Measurements from ENCODE around the gene DKK3.

Gene DKK3

GRCh38 chr11:11966354-11966741, 42.1 kb downstream of the DKK3 start:
- DNase-seq, result no peak

GRCh38 chr11:11965656-11966353, 42.6 kb downstream of the DKK3 start:
- no peak for DNase-seq

- no peak for DNase-seq
Observed at GRCh38 chr11:11965192-11965591, 43.2 kb downstream of the DKK3 start.

DNA sequence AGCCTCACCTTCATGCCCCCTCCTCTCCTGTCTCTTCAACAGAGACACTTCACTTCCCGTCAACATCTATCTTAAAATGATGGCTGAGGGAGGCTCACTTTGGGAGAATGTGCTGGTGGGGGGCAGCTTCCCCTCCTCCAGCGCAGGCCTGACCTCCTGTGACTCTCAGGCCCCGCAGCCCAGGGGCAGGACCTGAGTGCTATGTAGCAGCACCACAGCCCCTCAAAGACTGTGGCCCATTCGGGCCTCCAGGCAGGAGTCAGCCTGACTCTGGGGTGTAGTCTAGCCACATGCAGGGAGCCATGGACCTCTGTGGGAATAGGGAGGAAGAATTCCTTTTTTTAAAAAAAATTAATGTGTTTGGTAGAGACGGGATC, 43.7 kb downstream of the DKK3 start:
- no peak for DNase-seq

DNA sequence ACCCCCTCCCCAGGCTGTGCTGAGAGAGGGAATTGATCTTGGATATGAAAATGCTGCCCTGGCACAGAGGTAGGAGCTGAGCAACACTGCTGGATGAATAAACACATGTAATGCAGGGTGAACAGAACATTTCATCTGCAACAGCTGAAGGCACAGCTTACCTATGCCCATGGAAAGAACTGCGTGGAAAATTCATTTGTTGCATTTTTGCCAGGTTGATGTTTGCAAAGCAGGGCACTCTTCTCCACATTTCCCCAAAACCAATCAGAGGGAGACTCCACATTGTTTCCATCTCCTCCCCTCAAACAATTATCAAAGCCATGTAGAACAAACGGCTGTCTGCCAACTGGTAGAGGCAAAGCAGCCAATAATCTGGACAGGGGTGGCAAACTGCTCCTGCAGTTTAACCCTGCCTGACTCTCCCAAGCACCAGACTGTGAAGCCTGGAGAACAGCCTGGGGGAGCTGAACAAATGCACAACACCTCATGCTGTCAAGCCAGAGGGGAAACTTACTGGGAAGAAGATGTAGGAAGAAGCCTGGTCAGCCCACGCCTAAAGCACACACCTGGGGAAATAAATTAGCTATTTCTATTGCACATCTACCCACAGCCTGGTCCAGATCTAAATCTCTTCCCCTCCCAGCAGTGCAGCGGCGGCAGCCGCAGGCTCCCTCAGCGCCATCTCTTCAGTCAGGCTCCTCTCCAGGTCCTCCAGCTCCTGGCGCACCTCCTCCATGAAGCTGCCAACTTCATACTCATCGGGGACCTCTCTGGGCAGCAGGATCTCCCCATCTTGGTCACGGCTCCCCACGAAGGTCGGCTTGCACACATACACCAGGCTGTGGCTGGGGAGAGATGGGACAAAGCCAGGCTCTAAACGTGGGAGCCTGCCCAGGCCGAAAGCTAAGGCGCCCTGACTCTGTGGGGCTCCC, 44.3 kb downstream of the DKK3 start:
- DNase-seq, result peak; percentile 54

GRCh38 chr11:11963067-11963466, 45.4 kb downstream of the DKK3 start:
- no peak for DNase-seq

GRCh38 chr11:11961399-11962028, 46.9 kb downstream of the DKK3 start:
- no peak for DNase-seq

DNA sequence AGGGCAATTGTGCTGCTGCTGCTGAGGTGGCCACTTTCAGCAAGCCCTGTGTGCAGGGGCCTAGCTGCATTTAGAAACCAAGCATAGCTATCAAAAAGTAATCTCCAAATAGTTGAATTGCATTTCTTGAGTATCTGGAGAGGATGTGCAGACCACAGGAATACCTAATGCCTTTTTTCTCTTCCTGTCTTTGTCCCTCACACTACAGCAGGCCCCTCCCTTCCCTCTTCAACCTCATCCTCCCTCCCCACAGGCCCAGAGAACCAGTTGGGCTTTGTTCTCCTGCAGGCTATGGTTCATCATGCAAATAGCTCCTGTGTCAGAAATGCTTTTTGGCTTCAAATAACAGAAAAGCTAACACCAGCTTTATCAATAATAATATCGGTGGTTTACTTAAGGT, 47.7 kb downstream of the DKK3 start:
- no peak for DNase-seq

DNA sequence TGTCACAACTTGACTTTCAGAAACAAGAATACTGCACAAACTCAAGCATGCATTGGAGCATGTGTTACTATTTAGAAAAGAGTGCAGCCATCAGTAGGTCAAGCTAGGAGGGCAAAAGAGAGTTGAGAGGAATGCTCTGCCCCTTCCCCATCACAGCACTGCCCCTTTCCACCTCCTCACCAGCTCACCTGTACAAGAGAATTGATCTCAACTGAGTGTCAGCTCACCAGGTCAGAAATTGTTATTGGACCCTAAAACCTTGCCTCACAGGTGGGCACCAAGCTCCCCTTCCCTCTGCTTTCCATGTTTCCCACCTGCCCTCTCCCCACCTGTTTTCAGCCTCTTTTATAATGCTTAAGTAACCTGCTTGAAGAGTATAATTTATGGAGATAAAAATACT, 48.8 kb downstream of the DKK3 start:
- no peak for DNase-seq

DNA sequence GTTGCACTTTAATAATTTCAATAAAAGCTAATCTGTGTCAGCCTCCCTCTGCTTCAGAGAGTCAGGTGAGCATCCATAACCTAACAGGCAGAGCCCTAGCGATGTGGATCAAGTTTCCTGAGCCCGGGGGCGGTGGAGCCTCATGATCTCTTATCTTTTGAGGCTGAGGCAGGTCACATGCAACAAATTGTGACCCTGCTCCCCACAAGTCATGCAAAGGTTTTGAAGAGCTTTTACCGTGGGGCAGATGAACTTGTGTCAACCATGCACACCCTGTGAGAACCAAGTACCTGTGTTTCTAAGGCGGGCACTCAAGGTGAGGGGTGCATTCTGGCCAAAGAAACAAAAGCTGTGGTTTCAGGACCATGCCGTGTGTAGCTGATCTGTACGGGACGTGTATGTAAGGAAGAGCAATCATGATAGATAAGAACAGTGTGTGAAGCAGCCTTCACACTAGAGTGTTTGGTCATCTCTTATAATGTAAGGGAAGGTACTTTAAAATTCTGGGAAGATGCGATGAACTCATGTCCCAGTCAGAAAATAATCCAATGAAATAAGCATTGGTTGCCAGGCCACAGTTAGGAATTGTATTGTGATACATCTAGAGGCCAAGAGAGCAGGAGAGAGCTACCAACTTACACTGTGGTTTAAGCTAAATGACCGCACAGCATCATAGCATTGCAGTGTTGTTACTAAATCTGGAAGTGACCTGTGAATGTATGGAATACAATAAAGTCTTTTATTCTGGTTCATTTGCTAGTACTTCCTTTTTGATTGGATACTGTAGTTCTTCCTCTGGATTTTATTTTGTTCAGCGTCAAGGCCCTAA, 49.8 kb downstream of the DKK3 start:
- no peak for DNase-seq

DNA sequence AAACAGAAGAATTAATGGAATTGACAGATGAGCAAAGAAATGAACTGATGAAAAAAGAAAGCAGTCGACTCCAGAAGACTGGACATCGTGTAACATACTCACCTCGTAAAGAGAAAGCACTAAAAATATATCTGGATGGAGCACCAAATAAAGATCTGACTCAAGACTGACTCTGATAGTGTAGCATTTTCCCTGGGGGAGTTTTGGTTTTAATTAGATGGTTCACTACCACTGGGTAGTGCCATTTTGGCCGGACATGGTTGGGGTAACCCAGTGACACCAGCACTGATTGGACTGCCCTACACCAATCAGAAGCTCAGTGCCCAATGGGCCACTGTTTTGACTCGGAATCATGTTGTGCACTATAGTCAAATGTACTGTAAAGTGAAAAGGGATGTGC, 52.4 kb downstream of the DKK3 start:
- no peak for DNase-seq

DNA sequence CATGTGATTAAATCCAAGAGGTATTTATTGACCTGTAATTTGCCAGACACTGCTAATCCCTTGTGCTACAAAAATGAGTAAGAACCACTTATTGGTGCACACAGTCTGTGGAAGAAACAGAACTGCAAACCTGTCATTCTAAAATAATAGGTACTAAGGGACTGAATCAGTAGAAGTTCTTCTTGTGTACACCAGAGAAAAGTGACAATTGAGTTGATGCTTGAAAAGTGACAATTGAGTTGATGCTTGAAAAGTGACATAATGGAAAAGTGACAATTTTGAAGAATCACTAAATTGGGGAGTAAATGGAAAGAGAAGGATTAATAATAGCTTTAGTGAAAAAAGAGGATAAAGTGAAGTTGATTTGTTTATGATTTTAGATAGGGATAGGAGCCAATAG, 56.4 kb downstream of the DKK3 start:
- DNase-seq, result no peak

DNA sequence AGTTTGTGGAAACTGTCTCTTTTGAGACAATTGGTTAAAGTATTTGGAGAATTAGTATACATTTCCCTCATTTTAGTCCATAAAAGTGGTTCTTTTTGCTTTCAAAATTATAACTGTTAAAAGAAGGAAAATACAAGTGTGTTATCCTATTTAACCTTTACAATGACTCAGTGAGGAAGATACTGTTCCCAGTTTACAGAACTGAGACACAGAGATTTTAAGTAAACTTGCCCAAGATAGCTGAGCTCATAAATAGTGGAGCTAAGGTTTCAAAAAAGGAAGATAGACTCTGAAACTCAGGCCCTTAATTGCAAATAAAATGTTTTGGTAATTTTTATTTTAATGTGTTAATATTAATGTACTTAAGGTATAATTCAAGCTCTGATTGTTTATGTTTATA, 58.9 kb downstream of the DKK3 start:
- no peak for DNase-seq

DNA sequence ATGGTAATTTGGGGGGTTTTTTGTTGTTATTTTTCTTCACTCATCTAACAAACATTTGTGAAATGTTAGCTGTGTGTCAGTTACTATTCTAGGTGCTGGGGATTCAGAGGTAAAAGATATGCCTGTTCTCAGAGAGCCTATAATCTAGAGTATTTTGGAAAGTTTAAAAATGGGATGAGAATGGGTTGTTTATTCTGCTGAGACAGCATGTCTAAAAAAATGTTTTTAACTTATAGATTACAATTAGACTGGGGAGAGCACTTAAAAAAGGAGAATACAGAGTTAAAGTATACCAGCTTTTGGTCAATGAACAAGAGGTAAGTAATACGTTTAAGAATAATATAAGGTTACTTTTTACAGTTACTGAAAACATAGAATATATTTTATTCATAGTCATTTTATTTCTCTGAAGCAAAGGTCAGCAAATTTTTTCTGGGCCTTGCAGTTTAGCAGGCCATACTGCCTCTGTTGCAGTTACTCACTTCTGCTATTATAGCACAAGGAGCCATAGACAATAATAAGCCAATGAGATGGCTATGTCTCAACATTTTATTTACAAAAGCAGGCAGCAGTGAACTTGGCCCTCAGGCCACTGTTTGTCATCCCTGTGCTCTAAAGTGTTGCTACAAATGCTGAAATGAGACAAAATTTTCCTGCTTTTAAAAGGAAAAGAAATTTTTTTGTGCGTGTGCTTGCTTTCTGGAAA, 60.0 kb downstream of the DKK3 start:
- no peak for DNase-seq

DNA sequence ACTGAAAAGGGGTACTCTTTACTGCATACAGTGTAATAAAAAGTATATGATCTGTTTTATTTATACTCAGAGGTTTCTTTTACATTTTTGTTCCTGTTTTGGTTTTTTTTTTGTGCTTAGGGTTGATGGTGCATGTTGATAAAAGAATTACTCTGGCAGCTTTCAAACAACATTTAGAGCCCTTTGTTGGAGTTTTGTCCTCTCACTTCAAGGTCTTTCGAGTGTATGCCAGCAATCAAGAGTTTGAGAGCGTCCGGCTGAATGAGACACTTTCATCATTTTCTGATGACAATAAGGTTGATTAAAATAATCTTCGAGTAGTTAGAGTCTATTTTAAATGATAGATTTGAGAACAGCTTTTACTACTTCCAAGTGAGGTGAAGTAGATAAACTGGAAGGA, 60.6 kb downstream of the DKK3 start:
- DNase-seq, result no peak

GRCh38 chr11:11946878-11947277, 61.5 kb downstream of the DKK3 start:
- DNase-seq, result no peak

DNA sequence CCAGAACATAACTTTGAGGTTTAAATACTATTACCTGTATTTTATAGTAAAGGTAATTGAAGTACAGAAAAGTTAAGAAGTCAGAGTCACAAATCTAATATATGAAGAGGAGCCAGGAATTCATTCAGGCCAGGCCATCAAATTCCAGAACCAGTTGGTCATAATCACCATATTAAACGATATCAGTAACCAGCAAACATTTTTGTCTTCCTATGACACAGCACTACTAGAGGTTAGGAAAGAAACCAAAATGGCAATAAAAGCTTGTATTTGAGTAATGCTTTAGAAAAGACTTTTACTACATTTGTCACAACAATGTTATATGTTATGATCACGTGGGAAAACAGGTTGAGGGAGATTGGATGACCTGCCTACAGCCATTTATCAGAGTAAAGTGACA, 62.2 kb downstream of the DKK3 start:
- DNase-seq, result no peak

DNA sequence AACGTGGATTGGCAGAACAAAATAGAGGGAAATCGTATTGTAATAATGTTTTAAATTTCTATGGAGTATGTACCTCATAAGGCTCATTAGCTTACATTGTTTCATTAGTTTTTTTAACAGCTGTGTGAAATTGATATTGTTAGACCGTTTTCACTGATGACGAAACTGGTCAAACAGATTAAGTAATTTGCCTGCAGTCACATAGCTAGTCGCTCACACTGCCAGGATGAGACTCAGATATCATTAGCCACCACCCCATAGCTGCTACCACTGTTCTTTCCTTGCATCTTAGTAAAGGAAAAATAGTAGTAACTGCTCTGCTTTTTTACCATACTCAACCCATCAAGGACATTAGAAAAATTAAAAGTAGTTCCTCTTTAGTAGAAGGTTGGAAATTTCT, 64.0 kb downstream of the DKK3 start:
- DNase-seq, result no peak

- no peak for DNase-seq
Observed at GRCh38 chr11:11942668-11943067, 65.8 kb downstream of the DKK3 start.

DNA sequence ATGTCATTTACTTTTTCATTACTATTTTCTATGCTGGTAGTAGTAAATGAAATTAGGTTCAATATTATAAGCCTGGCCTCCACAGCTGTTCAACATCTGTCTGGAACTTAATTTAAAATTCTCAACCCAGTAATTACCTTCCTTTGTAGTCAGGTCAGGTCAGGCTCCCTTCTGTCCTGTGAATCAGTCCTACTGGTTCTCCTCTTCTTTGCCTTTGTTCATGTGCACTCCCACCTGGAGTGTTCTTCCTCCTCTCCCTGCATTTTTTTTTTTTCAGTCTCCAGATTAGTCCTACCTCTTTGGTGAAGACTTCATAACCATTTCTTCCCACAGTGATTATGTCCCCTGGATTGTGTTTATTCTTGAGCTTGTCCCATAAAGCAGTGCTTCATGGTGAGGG, 67.9 kb downstream of the DKK3 start:
- no peak for DNase-seq

- no peak for DNase-seq
Observed at GRCh38 chr11:11937957-11938356, 70.5 kb downstream of the DKK3 start.

DNA sequence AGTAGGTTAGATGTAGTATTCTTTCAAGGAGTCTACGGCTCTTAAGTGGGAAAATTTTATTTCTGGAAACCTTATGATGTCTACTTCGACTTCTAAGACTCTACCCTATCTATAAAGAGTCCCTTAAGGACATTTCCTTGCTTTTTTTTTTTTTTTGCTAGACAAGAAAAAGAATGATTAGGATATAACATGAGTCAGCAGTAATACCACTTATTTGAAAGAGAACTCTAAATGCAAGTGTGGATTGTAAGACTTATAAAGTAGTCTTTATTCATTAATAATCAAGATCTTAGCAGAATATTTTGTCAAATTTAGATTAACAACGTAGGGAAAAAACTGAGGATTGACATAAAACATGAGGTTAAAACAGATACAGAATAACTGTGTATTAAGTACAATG, 71.0 kb downstream of the DKK3 start:
- DNase-seq, result no peak

Data from NCI-H1694 treated with DMSO at 0.1 percent for 48 hours (cell line).